HCT116 (cell line): ENCODE results near the gene DIO3. TPM values are rescaled to one million over a fixed set of nuclear protein-coding genes. Genes with fewer than 3 reads are reported as not detected.

ENCODE experiments used
- ATAC-seq: fragments of 200-7000 bp; cut with Tn5 transposase; 2 replicates; pipeline ENCODE4 v1.9.1; 2020; ENCODE audit warnings: mild to moderate bottlenecking, moderate library complexity
- BruUV-seq: library from RNA; stranded (reverse); fragments of 400-500 nt; replicated peaks from 2 replicates; lab custom pipeline; 2021; lab: Mats Ljungman, UMichigan
- CTCF ChIA-PET: fragments of 300-600 bp; sonication (Branson Sonifier 250); formaldehyde crosslinking; loops from one replicate; lab custom pipeline; 2021; ENCODE audit warnings: antibody characterized with exemption; lab: Charles Lee
- POLR2A ChIA-PET: fragments of 300-600, 350-600 bp; sonication (Branson Sonifier 250); formaldehyde crosslinking; loops from one replicate; lab custom pipeline; 2021; ENCODE audit warnings: antibody characterized with exemption; lab: Charles Lee
- RAD21 ChIA-PET, 2 experiments: fragments of 300-600 bp; sonication (Branson Sonifier 250); formaldehyde crosslinking; loops; one replicate each; lab custom pipeline; 2023; ENCODE audit warnings: low total read pairs in 2 of 2; ENCODE audit not compliant: uncharacterized antibody in 2 of 2, unreplicated experiment in 2 of 2, low non-redundant PET in 1 of 2; lab: Charles Lee
- DNase-seq: peaks from one replicate; pipeline ENCODE4 v3.0.0-alpha.2; 2010; ENCODE audit warnings: low read depth, low spot score
- H2AFZ ChIP-seq: fragments of 200-600 bp; shearing (Covaris generic), sonication (generic); 2 replicates; pipeline ENCODE4 v1.6.1; 2017; ENCODE audit warnings: low read depth, mixed run types, mixed read lengths, antibody characterized with exemption, low read length; ENCODE audit not compliant: poor library complexity, severe bottlenecking
- H3K27ac ChIP-seq: 2 replicates; pipeline ENCODE4 v1.5.1; 2012; ENCODE audit warnings: low read depth, low read length
- H3K27me3 ChIP-seq: fragments of 200-600 bp; sonication (generic); 2 replicates; pipeline ENCODE4 v1.6.1; 2016; ENCODE audit warnings: mixed run types, low read length, mixed read lengths; ENCODE audit not compliant: insufficient read depth
- H3K36me3 ChIP-seq, 2 experiments: fragments of 200-500 bp in 1 of 2; fragments of 200-600 bp in 1 of 2; sonication (Bioruptor generic) in 1 of 2; sonication (generic) in 1 of 2; 2 replicates each; pipeline versions ENCODE4 v1.5.1 to v1.6.1; 2014 to 2016; ENCODE audit warnings: low read length in 2 of 2, inconsistent platforms in 1 of 2, mixed read lengths in 1 of 2, mixed run types in 1 of 2; ENCODE audit not compliant: insufficient read depth in 2 of 2, control insufficient read depth in 1 of 2
- H3K4me1 ChIP-seq, 2 experiments: fragments of 200-600 bp in 1 of 2; sonication (generic) in 1 of 2; 2 replicates each; pipeline versions ENCODE4 v1.5.1 to v1.6.1; 2012 to 2017; ENCODE audit warnings: low read length in 2 of 2, inconsistent platforms in 1 of 2, mild to moderate bottlenecking in 1 of 2, mixed read lengths in 1 of 2, mixed run types in 1 of 2, moderate library complexity in 1 of 2; ENCODE audit not compliant: insufficient read depth in 2 of 2, control insufficient read depth in 1 of 2
- H3K4me2 ChIP-seq: fragments of 200-600 bp; sonication (generic); 2 replicates; pipeline ENCODE4 v1.6.1; 2017; ENCODE audit warnings: mixed run types, low read length, mixed read lengths
- H3K4me3 ChIP-seq, 2 experiments: fragments of 200-600 bp in 1 of 2; sonication (generic) in 1 of 2; replicated peaks in 1 of 2; 2 replicates each; pipeline ENCODE4 v1.5.1; 2011 to 2016; ENCODE audit warnings: low read length in 2 of 2, control low read depth in 1 of 2, low read depth in 1 of 2, mild to moderate bottlenecking in 1 of 2, mixed read lengths in 1 of 2, mixed run types in 1 of 2
- H3K79me2 ChIP-seq: fragments of 200-600 bp; sonication (generic); 2 replicates; pipeline ENCODE4 v1.6.1; 2017; ENCODE audit warnings: mild to moderate bottlenecking, mixed run types, low read length, moderate library complexity, mixed read lengths; ENCODE audit not compliant: insufficient read depth
- H3K9ac ChIP-seq: fragments of 200-600 bp; sonication (generic); 2 replicates; pipeline ENCODE4 v1.6.1; 2016; ENCODE audit warnings: low read length, mixed read lengths
- H3K9me2 ChIP-seq: fragments of 200-600 bp; sonication (generic), shearing (Covaris generic); 2 replicates; pipeline ENCODE4 v1.6.1; 2017; ENCODE audit warnings: mixed run types, mild to moderate bottlenecking, moderate library complexity; ENCODE audit not compliant: insufficient read depth
- H3K9me3 ChIP-seq, 2 experiments: fragments of 200-500 bp in 1 of 2; fragments of 200-600 bp in 1 of 2; sonication (Bioruptor generic) in 1 of 2; sonication (generic) in 1 of 2; 2 replicates each; pipeline ENCODE4 v1.6.1; 2014 to 2017; ENCODE audit warnings: low read length in 2 of 2, mixed read lengths in 2 of 2, inconsistent platforms in 1 of 2, low read depth in 1 of 2, mild to moderate bottlenecking in 1 of 2, mixed run types in 1 of 2, moderate library complexity in 1 of 2; ENCODE audit not compliant: control insufficient read depth in 1 of 2, insufficient read depth in 1 of 2
- H4K20me1 ChIP-seq: fragments of 200-600 bp; sonication (generic), shearing (Covaris generic); 2 replicates; pipeline ENCODE4 v1.6.1; 2017; ENCODE audit warnings: mixed run types, mild to moderate bottlenecking, moderate library complexity; ENCODE audit not compliant: insufficient read depth
- CEBPB ChIP-seq: IDR thresholded peaks from 2 replicates; pipeline ENCODE4 v1.6.1; 2012; ENCODE audit warnings: low read depth
- EZH2 ChIP-seq: fragments of 200-600 bp; sonication (generic); IDR thresholded peaks from 2 replicates; pipeline ENCODE4 v1.6.1; 2017; ENCODE audit warnings: antibody characterized with exemption, mixed run types
- EZH2phosphoT487 ChIP-seq: fragments of 200-600 bp; IDR thresholded peaks from 2 replicates; pipeline ENCODE4 v1.6.1; 2018; ENCODE audit warnings: antibody characterized with exemption, borderline replicate concordance
- JUND ChIP-seq: IDR thresholded peaks from 2 replicates; pipeline ENCODE4 v1.6.1; 2012
- POLR2A ChIP-seq: IDR thresholded peaks from 2 replicates; pipeline ENCODE4 v1.7.0; 2011; ENCODE audit warnings: borderline replicate concordance; ENCODE audit not compliant: insufficient read depth, insufficient read length; ENCODE audit errors: extremely low read depth
- POLR2AphosphoS5 ChIP-seq: IDR thresholded peaks from 2 replicates; pipeline ENCODE4 v1.6.1; 2011; ENCODE audit warnings: mild to moderate bottlenecking, low read depth, low read length, moderate library complexity
- RAD21 ChIP-seq: IDR thresholded peaks from 2 replicates; pipeline ENCODE4 v1.6.1; 2012; ENCODE audit warnings: low read depth, mild to moderate bottlenecking
- SRF ChIP-seq: IDR thresholded peaks from 2 replicates; pipeline ENCODE4 v1.6.1; 2012; ENCODE audit warnings: low read depth
- TCF7L2 ChIP-seq: IDR thresholded peaks from 2 replicates; pipeline ENCODE4 v1.7.0; 2011; ENCODE audit warnings: borderline replicate concordance, inconsistent platforms; ENCODE audit not compliant: insufficient read depth, insufficient read length; ENCODE audit errors: extremely low read depth
- YY1 ChIP-seq: IDR thresholded peaks from 2 replicates; pipeline ENCODE4 v1.6.1; 2011; ENCODE audit warnings: low read length, low read depth, moderate library complexity, mild to moderate bottlenecking; ENCODE audit not compliant: insufficient replicate concordance; ENCODE audit errors: extremely low read depth
- ZFX ChIP-seq: fragments of 450-650 bp; IDR thresholded peaks from 2 replicates; pipeline ENCODE4 v1.6.1; 2017
- ZNF274 ChIP-seq: fragments of 200-500 bp; sonication (Bioruptor generic); IDR thresholded peaks from 2 replicates; pipeline ENCODE4 v1.6.1; 2014; ENCODE audit warnings: mild to moderate bottlenecking, low read depth, low read length, inconsistent platforms
- intact Hi-C: fragments of 100-400 bp; cut with micrococcal nuclease; formaldehyde crosslinking; loops from 2 replicates; pipeline ENCODE4 v1.10.0; 2022
- total RNA-seq: library from RNA; stranded (reverse); gene quantifications from one replicate; pipeline ENCODE4 v1.2.1, GENCODE V29; 2021; ENCODE audit not compliant: unreplicated experiment
- TF ChIP-seq, protein P1 (sequence below), 3 experiments: fragments of 200-600 bp in 1 of 3; sonication (generic) in 1 of 3; IDR thresholded peaks in 2 of 3; conservative IDR thresholded peaks in 1 of 3; 2 replicates each; pipeline ENCODE4 v1.5.1; 2012 to 2017; ENCODE audit warnings: low read depth in 2 of 3, low read length in 2 of 3, antibody characterized with exemption in 1 of 3, borderline replicate concordance in 1 of 3, control low read depth in 1 of 3, mild to moderate bottlenecking in 1 of 3, mixed read lengths in 1 of 3, mixed run types in 1 of 3, moderate library complexity in 1 of 3; ENCODE audit not compliant: insufficient read depth in 1 of 3
- TF ChIP-seq, protein P2 (sequence below): IDR thresholded peaks from 2 replicates; pipeline ENCODE4 v1.6.1; 2012
- TF ChIP-seq, protein P3 (sequence below): IDR thresholded peaks from 2 replicates; pipeline ENCODE4 v1.6.1; 2011; ENCODE audit warnings: mild to moderate bottlenecking, low read length, moderate library complexity; ENCODE audit not compliant: insufficient replicate concordance; ENCODE audit errors: extremely low read depth

Gene DIO3
- total RNA-seq, 1 experiment from 2014 or later = 0.34 TPM

GRCh38 chr14:101596742-101597141 lies 35.4 kb downstream of the DIO3 start:
- H2AFZ ChIP-seq = no peak overlapping the region
- no peak for DNase-seq
- POLR2A ChIA-PET = no interaction called here

More at GRCh38 chr14:101596742-101597141, 35.4 kb downstream of the DIO3 start:
- Histone ChIP-seq H3K9me2 (no peaks in the 10 kb centered on the region), H3K27me3 (no peaks in the 10 kb centered on the region), H3K27ac (no peak overlapping the region), H3K79me2 (no peaks in the 10 kb centered on the region), H4K20me1 (no peaks in the 10 kb centered on the region), H3K36me3 (no peaks in the 10 kb centered on the region), H3K4me3 (no peak overlapping the region), H3K4me1 (no peaks in the 10 kb centered on the region), H3K9ac (no peak overlapping the region), H3K9me3 (no peaks in the 10 kb centered on the region), H3K4me2 (no peak overlapping the region)
- RAD21 ChIA-PET = no interaction called here
- CTCF ChIA-PET = no interaction called here
- no peak for ATAC-seq
- intact Hi-C loops = no loop called here
- BruUV-seq = no TSS peak
- TF ChIP-seq YY1 (no peak), RAD21 (no peak), POLR2A (no peak), ZNF274 (no peak), SRF (no peak), EZH2 (no peak), TCF7L2 (no peak), JUND (no peak), EZH2phosphoT487 (no peak), POLR2AphosphoS5 (no peak), CEBPB (no peak), ZFX (no peak)
- TF ChIP-seq, protein P1, sequence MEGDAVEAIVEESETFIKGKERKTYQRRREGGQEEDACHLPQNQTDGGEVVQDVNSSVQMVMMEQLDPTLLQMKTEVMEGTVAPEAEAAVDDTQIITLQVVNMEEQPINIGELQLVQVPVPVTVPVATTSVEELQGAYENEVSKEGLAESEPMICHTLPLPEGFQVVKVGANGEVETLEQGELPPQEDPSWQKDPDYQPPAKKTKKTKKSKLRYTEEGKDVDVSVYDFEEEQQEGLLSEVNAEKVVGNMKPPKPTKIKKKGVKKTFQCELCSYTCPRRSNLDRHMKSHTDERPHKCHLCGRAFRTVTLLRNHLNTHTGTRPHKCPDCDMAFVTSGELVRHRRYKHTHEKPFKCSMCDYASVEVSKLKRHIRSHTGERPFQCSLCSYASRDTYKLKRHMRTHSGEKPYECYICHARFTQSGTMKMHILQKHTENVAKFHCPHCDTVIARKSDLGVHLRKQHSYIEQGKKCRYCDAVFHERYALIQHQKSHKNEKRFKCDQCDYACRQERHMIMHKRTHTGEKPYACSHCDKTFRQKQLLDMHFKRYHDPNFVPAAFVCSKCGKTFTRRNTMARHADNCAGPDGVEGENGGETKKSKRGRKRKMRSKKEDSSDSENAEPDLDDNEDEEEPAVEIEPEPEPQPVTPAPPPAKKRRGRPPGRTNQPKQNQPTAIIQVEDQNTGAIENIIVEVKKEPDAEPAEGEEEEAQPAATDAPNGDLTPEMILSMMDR (IDR thresholded peaks at IDR 0.05 in 2 of 3, conservative IDR thresholded peaks at IDR 0.05 in 1 of 3; ENCODE audit: borderline replicate concordance in 1 of 3, insufficient read depth in 1 of 3, low read depth in 2 of 3, low read length in 2 of 3) = no peak
- TF ChIP-seq, protein P2, sequence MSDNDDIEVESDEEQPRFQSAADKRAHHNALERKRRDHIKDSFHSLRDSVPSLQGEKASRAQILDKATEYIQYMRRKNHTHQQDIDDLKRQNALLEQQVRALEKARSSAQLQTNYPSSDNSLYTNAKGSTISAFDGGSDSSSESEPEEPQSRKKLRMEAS = no peak
- TF ChIP-seq, protein P3, sequence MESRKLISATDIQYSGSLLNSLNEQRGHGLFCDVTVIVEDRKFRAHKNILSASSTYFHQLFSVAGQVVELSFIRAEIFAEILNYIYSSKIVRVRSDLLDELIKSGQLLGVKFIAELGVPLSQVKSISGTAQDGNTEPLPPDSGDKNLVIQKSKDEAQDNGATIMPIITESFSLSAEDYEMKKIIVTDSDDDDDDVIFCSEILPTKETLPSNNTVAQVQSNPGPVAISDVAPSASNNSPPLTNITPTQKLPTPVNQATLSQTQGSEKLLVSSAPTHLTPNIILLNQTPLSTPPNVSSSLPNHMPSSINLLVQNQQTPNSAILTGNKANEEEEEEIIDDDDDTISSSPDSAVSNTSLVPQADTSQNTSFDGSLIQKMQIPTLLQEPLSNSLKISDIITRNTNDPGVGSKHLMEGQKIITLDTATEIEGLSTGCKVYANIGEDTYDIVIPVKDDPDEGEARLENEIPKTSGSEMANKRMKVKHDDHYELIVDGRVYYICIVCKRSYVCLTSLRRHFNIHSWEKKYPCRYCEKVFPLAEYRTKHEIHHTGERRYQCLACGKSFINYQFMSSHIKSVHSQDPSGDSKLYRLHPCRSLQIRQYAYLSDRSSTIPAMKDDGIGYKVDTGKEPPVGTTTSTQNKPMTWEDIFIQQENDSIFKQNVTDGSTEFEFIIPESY = no peak
